ENCODE measurements around the gene KLC1. TPM values are rescaled to one million over a fixed set of nuclear protein-coding genes. Genes with fewer than 3 reads are reported as not detected.

KLC1 gene
- 100 to 1,000 TPM; 195 to 421 (median 214) TPM for total RNA-seq

DNA sequence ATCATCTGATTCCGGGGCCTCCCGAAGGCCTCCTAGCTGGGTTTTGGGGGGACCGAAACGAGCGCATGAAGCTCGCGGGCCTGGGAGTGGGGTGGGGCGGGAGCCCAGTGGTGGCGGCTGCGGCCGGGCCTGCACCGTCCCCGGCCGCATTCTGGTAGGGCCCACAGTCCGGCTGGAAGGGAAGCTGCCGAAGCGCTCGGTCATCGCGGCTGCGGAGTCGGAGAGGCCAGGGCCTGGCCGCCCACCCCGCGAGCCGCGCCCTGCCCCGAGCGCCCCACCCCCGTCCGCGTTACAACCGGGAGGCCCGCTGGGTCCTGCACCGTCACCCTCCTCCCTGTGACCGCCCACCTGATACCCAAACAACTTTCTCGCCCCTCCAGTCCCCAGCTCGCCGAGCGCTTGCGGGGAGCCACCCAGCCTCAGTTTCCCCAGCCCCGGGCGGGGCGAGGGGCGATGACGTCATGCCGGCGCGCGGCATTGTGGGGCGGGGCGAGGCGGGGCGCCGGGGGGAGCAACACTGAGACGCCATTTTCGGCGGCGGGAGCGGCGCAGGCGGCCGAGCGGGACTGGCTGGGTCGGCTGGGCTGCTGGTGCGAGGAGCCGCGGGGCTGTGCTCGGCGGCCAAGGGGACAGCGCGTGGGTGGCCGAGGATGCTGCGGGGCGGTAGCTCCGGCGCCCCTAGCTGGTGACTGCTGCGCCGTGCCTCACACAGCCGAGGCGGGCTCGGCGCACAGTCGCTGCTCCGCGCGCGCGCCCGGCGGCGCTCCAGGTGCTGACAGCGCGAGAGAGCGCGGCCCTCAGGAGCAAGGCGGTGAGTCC lies at the start of gene KLC1:
Gene KLC1 (plus strand): TSS at position 528 of the 819 bp plus-strand sequence. CDS start 25,354 bp downstream, outside the sequence.
- H3K27ac ChIP-seq = peak within 1 kb of the TSS; percentile 99
- H3K9me3 ChIP-seq = no peaks in the 10 kb centered on the region
- H3K27me3 ChIP-seq = no peaks in the 10 kb centered on the region
- H3K36me3 ChIP-seq = peaks cover 7% of the 10 kb centered on the region
- under 1% methylated on average over 29 of the region's 97 CpGs for WGBS
- peak; percentile 88 to 90 for DNase-seq (ENCODE audit: low spot score in 2 of 2)
- H3K4me1 ChIP-seq = peaks cover 65% of the 10 kb centered on the region
- no peak for TF ChIP-seq EP300 (IDR thresholded peaks at IDR 0.05)
- peak; percentile 52 to 83 (median 63) for TF ChIP-seq POLR2AphosphoS5 (IDR thresholded peaks at IDR 0.05)
- TF ChIP-seq POLR2A (IDR thresholded peaks at IDR 0.05) = peak in 1 of 2 donors; percentile 81
- peak within 1 kb of the TSS; percentile 100 for H3K4me3 ChIP-seq

DNA sequence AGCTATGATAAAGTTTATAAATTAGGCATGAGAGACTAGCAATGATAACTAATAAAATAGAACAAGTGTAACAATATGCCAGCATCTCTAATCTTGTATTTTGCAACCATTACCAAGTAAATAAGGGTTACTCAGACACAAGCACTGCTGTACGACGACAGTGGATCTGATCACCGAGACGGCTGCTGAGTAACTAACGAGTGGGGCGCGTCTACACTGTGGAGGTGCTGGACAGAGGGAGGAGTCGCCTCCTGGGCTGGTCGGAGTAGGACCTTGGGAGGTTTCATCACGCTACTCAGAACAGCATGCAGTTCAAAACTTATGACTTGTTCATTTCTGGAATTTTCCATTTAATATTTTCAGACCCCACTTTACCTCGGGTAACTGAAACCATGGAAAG lies 47.8 kb upstream of the KLC1 start:
- Histone ChIP-seq H3K36me3 (peaks cover 28% of the 10 kb centered on the region), H3K27me3 (no peaks in the 10 kb centered on the region), H3K9me3 (no peaks in the 10 kb centered on the region), H3K4me1 (peaks cover 29% of the 10 kb centered on the region), H3K4me3 (no peak overlapping the region), H3K27ac (no peak overlapping the region)
- 87% methylated on average over 11 of the region's 11 CpGs for WGBS
- TF ChIP-seq POLR2AphosphoS5 (IDR thresholded peaks at IDR 0.05) = no peak
- TF ChIP-seq, protein P1, sequence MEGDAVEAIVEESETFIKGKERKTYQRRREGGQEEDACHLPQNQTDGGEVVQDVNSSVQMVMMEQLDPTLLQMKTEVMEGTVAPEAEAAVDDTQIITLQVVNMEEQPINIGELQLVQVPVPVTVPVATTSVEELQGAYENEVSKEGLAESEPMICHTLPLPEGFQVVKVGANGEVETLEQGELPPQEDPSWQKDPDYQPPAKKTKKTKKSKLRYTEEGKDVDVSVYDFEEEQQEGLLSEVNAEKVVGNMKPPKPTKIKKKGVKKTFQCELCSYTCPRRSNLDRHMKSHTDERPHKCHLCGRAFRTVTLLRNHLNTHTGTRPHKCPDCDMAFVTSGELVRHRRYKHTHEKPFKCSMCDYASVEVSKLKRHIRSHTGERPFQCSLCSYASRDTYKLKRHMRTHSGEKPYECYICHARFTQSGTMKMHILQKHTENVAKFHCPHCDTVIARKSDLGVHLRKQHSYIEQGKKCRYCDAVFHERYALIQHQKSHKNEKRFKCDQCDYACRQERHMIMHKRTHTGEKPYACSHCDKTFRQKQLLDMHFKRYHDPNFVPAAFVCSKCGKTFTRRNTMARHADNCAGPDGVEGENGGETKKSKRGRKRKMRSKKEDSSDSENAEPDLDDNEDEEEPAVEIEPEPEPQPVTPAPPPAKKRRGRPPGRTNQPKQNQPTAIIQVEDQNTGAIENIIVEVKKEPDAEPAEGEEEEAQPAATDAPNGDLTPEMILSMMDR (IDR thresholded peaks at IDR 0.05) = no peak
- TF ChIP-seq POLR2A (IDR thresholded peaks at IDR 0.05) = no peak
- no peak for TF ChIP-seq EP300 (IDR thresholded peaks at IDR 0.05)
- no peak for DNase-seq (ENCODE audit: low spot score in 2 of 2)

DNA sequence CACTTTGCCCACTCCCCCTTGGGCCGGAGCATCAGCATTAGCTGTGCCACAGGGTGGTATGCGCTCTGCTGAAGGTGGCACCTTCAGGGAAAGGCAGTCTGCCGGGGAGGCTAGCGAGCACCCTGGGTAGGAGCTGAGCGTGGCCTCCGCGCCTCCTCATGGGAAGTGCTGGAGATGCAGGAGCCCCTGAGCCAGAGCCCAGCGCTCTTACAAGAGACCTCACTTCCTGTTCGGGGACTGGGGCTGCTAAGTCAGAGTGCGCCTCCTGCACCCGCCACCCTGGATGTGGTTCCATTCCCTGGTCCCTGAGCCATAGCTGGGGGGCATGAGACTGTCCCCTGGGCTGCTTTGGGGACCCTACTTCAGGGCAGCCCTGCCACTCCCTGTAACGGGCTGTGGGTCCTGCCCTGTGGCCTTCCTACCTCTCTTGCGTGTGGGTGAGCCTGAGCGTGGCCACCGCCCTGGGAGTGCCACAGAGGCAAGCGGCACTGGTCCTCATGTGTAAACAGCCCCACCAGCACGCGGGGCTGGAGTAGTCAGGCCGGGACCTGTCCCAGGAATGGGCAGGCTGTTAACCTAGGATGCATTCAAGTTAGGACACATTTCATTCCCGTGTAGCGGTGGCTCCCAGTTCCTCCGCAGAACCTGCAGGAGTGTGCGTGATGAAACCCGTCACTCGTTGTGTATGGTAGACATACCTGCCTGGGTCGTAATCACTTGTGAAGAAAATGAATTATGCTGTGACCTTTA lies 46.9 kb upstream of the KLC1 start:
- Histone ChIP-seq H3K36me3 (peaks cover 28% of the 10 kb centered on the region), H3K27ac (peak overlapping the region; percentile 66), H3K27me3 (no peaks in the 10 kb centered on the region), H3K4me3 (no peak overlapping the region), H3K9me3 (no peaks in the 10 kb centered on the region), H3K4me1 (peaks cover 20% of the 10 kb centered on the region)
- TF ChIP-seq, protein P1 (IDR thresholded peaks at IDR 0.05) = no peak
- TF ChIP-seq POLR2AphosphoS5 (IDR thresholded peaks at IDR 0.05) = peak in 2 of 3 donors; percentile 12 to 47
- TF ChIP-seq EP300 (IDR thresholded peaks at IDR 0.05) = no peak
- peak in 1 of 2 donors; percentile 73 for DNase-seq (ENCODE audit: low spot score in 2 of 2)
- WGBS = 69% methylated on average over 18 of the region's 26 CpGs

DNA sequence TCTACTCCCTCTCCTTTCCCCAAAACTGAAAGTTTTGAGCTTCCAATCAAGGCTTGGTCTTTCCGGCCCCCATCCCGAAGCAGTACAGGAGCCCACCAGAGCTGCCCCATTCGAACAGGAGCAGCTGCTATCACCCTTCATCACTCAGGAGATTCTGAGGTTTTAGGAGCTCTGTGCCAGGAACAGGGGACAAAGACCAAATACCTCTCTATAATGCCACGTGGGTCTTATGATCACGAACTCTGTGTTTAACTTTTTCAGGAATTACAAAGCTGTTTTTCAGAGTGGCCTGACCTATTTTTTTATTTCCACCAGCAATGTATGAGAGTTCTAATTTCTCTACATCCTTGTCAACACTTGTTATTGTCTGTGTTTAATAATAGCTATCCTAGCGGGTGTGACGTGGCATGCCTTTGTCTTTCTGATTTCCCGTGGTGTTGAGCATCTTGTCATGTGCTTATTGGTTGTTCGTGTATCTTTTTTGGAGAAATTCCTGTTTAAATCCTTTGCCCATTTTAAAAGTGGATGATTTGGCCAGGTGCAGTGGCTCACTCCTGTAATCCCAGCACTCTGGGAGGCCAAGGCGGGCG lies 44.6 kb upstream of the KLC1 start:
- Histone ChIP-seq H3K4me1 (peaks cover 15% of the 10 kb centered on the region), H3K4me3 (no peak overlapping the region), H3K9me3 (no peaks in the 10 kb centered on the region), H3K36me3 (peaks cover 16% of the 10 kb centered on the region), H3K27me3 (no peaks in the 10 kb centered on the region), H3K27ac (no peak overlapping the region)
- no peak for DNase-seq (ENCODE audit: low spot score in 2 of 2)
- 88% methylated on average over 11 of the region's 11 CpGs for WGBS
- TF ChIP-seq POLR2A (IDR thresholded peaks at IDR 0.05) (no peak), POLR2AphosphoS5 (IDR thresholded peaks at IDR 0.05) (no peak), EP300 (IDR thresholded peaks at IDR 0.05) (no peak)
- TF ChIP-seq, protein P1 (IDR thresholded peaks at IDR 0.05) = no peak

DNA sequence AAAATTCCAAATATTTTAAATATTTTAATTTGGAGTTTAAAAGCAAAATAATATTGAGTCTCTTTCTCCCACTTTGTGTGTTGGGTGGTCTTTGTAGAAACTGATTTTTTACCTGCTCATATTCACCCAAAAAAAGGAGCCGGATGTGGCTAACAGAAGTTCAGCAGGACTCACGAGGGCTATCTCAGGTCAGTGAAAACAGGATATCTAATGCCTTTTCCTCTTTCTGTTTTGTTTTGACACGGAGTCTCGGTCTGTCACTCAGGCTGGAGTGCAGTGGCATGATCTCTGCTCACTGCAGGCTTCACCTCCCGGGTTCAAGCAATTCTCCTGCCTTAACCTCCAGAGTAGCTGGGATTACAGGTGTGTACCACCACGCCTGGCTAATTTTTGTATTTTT lies 35.4 kb upstream of the KLC1 start:
- H3K4me1 ChIP-seq = peaks cover 14% of the 10 kb centered on the region
- WGBS = 71% methylated on average over 6 of the region's 6 CpGs
- peak overlapping the region; percentile 50 for H3K27ac ChIP-seq
- peaks cover 10% of the 10 kb centered on the region for H3K36me3 ChIP-seq
- H3K9me3 ChIP-seq = no peaks in the 10 kb centered on the region
- no peak for DNase-seq (ENCODE audit: low spot score in 2 of 2)
- TF ChIP-seq, protein P1 (IDR thresholded peaks at IDR 0.05) = no peak
- no peak for TF ChIP-seq EP300 (IDR thresholded peaks at IDR 0.05)
- TF ChIP-seq POLR2A (IDR thresholded peaks at IDR 0.05) = no peak
- no peak for TF ChIP-seq POLR2AphosphoS5 (IDR thresholded peaks at IDR 0.05)
- H3K4me3 ChIP-seq = no peak overlapping the region
- H3K27me3 ChIP-seq = no peaks in the 10 kb centered on the region
